ENCODE measurements around the gene PRICKLE3. TPM values are rescaled to one million over a fixed set of nuclear protein-coding genes. Genes with fewer than 3 reads are reported as not detected.
A peak's percentile ranks its signal among the peaks of the same experiment; 100 is the strongest.

PRICKLE3 gene
- total RNA-seq, 1 donor from 2014 or later = 11.3 TPM

- TF ChIP-seq CTCF (IDR thresholded peaks at IDR 0.05; ENCODE audit: unreplicated experiment) = no peak
- Mint-ChIP-seq H3K27me3 (ENCODE audit: unreplicated experiment) (peaks cover 4% of the 10 kb centered on the region), H3K27ac (ENCODE audit: unreplicated experiment) (no peak overlapping the region), H3K9me3 (ENCODE audit: unreplicated experiment) (no peaks in the 10 kb centered on the region), H3K4me1 (ENCODE audit: unreplicated experiment) (peaks cover 8% of the 10 kb centered on the region), H3K36me3 (ENCODE audit: low read depth, unreplicated experiment) (no peaks in the 10 kb centered on the region), H3K4me3 (ENCODE audit: unreplicated experiment) (no peak overlapping the region)
- DNase-seq (ENCODE audit: low spot score) = no peak
These were observed 45.3 kb upstream of the PRICKLE3 start for GRCh38 chrX:49231333-49232000.

- Mint-ChIP-seq H3K4me3 (ENCODE audit: unreplicated experiment) (peak overlapping the region; percentile 67), H3K4me1 (ENCODE audit: unreplicated experiment) (peaks cover 6% of the 10 kb centered on the region), H3K9me3 (ENCODE audit: unreplicated experiment) (no peaks in the 10 kb centered on the region), H3K27ac (ENCODE audit: unreplicated experiment) (no peak overlapping the region), H3K36me3 (ENCODE audit: low read depth, unreplicated experiment) (no peaks in the 10 kb centered on the region), H3K27me3 (ENCODE audit: unreplicated experiment) (peaks cover 5% of the 10 kb centered on the region)
- no peak for TF ChIP-seq CTCF (IDR thresholded peaks at IDR 0.05; ENCODE audit: unreplicated experiment)
- peak; percentile 31 for DNase-seq (ENCODE audit: low spot score)
These were observed 44.5 kb upstream of the PRICKLE3 start for GRCh38 chrX:49230500-49231232.

DNA sequence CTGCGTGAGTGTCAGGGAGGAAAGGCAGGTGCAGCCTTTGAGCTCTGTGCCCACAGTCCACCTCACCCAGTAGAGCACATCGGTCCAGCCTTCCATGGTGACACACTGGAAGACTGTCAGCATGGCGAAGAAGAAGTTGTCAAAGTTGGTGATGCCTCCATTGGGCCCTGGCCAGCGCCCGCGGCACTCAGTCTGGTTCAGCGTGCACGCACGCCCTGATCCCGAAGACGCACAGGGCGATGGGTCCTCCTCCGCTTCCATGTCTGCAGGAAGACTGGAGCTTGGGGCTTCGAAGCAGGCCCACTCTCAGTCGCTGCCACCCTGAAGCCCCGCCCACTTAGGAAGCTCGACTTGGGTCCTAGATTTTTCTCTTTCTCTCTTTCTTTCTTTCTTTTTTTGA lies 42.0 kb upstream of the PRICKLE3 start:
- Mint-ChIP-seq H3K27ac (ENCODE audit: unreplicated experiment) (no peak overlapping the region), H3K27me3 (ENCODE audit: unreplicated experiment) (peaks cover 5% of the 10 kb centered on the region), H3K4me3 (ENCODE audit: unreplicated experiment) (no peak overlapping the region), H3K4me1 (ENCODE audit: unreplicated experiment) (no peaks in the 10 kb centered on the region), H3K9me3 (ENCODE audit: unreplicated experiment) (no peaks in the 10 kb centered on the region), H3K36me3 (ENCODE audit: low read depth, unreplicated experiment) (no peaks in the 10 kb centered on the region)
- TF ChIP-seq CTCF (IDR thresholded peaks at IDR 0.05; ENCODE audit: unreplicated experiment) = no peak
- DNase-seq (ENCODE audit: low spot score) = no peak

- TF ChIP-seq CTCF (IDR thresholded peaks at IDR 0.05; ENCODE audit: unreplicated experiment) = no peak
- peaks cover 7% of the 10 kb centered on the region for H3K27me3 Mint-ChIP-seq (ENCODE audit: unreplicated experiment)
- DNase-seq (ENCODE audit: low spot score) = no peak
- no peaks in the 10 kb centered on the region for H3K36me3 Mint-ChIP-seq (ENCODE audit: low read depth, unreplicated experiment)
- no peaks in the 10 kb centered on the region for H3K4me1 Mint-ChIP-seq (ENCODE audit: unreplicated experiment)
- no peak overlapping the region for H3K27ac Mint-ChIP-seq (ENCODE audit: unreplicated experiment)
- H3K9me3 Mint-ChIP-seq (ENCODE audit: unreplicated experiment) = no peaks in the 10 kb centered on the region
- no peak overlapping the region for H3K4me3 Mint-ChIP-seq (ENCODE audit: unreplicated experiment)
These were observed 41.6 kb upstream of the PRICKLE3 start for GRCh38 chrX:49227726-49228125.

DNA sequence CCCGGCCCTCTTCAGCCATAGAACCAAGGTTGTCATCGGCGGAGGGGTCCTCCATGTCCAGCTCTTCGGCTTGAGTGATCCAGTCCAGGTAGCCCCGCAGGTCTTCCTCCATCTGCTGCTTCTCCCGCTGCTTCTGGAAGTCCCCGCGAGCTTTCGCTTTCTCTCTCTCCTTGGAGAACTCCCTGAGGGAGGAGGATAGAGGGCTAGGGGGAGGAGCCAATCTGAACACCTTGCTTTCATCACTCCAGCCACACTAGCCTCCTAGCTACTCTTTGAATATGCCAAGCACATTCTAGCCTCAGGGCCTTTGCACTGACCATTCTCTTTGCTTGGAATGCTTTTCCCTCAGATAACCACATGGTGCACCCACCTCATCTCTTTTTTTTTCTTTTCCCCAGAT lies 40.8 kb upstream of the PRICKLE3 start:
- no peak for DNase-seq (ENCODE audit: low spot score)
- TF ChIP-seq CTCF (IDR thresholded peaks at IDR 0.05; ENCODE audit: unreplicated experiment) = no peak
- Mint-ChIP-seq H3K27me3 (ENCODE audit: unreplicated experiment) (peaks cover 7% of the 10 kb centered on the region), H3K4me1 (ENCODE audit: unreplicated experiment) (no peaks in the 10 kb centered on the region), H3K27ac (ENCODE audit: unreplicated experiment) (no peak overlapping the region), H3K36me3 (ENCODE audit: low read depth, unreplicated experiment) (no peaks in the 10 kb centered on the region), H3K9me3 (ENCODE audit: unreplicated experiment) (no peaks in the 10 kb centered on the region), H3K4me3 (ENCODE audit: unreplicated experiment) (no peak overlapping the region)

Data from endothelial cell (in vitro differentiated cells).